GM12892 (cell line): ENCODE measurements around the gene TCEA2.
"Not testable (repeated sequence)": the region's sequence is repeated elsewhere in the genome, so short reads cannot be mapped to it uniquely, and the experiment has no call there.

Experiments used
- DNase-seq: peaks from one replicate; pipeline ENCODE4 v3.0.0; 2011; ENCODE audit not compliant: insufficient read length
- FAIRE-seq: peaks from 2 replicates; lab custom pipeline; 2011; peaks lifted over from hg19 to GRCh38; lab: Jason Lieb, UNC
- POLR2A ChIP-seq: IDR thresholded peaks from 2 replicates; pipeline ENCODE4 v1.6.1; 2011; ENCODE audit warnings: low read depth, low read length, control low read depth
- POLR2AphosphoS5 ChIP-seq: IDR thresholded peaks from 2 replicates; pipeline ENCODE4 v1.6.1; 2011; ENCODE audit warnings: low read depth, low read length, control low read depth
- TAF1 ChIP-seq: IDR thresholded peaks from 2 replicates; pipeline ENCODE4 v1.6.1; 2011; ENCODE audit warnings: low read depth, mild to moderate bottlenecking, control low read depth, low read length, borderline replicate concordance

TCEA2 gene

DNA sequence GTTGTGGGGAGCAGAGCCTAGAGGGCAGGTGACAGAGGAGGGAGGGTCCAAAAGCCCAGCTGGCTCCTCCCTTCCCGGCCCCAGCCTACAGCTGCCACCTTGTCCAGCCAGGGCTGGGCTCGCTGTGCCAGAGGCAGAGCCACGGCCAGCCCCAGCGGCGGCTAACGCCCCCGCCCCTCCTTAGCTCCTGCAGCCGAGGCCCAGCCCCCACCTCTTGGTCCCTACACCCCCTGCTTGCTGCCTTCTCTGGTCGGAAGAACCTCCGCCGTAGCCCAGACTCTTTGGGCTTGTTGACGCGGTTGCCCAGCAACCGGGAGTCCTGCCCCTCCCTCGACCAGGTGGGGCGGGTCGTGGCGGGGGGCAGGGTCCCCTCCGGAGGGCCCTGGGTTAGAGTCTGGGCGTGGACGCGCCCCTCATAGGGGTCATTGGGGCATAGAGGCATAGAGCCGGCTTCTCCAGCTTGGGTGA lies 21.7 kb downstream of the TCEA2 start:
- TF ChIP-seq TAF1, result no peak
- no peak for TF ChIP-seq POLR2AphosphoS5
- no peak for TF ChIP-seq POLR2A
- FAIRE-seq (no peak), DNase-seq (no peak)

DNA sequence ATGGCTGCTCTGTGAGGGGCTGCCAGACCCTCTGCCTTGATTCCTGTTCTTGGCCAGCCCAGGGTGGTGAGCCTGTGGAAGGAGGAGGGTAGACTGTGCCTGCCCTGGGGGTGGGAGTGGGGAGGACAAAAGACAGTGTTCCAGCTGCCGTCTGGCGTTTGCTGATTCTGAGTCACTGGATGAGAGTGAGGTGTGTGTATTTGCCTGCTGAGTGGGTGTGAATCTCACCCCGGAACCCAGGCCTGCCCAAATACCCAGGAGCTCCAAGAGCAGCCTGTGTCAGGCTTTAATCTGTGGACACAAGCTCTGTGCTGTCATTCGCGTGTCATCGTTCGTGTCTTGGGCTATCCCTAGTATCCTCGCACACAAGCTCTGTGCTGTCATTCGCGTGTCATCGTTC lies 23.8 kb downstream of the TCEA2 start:
- TF ChIP-seq POLR2A, result no peak
- TF ChIP-seq TAF1, result no peak
- no peak for TF ChIP-seq POLR2AphosphoS5
- DNase-seq, result no peak
- FAIRE-seq, result no peak

DNA sequence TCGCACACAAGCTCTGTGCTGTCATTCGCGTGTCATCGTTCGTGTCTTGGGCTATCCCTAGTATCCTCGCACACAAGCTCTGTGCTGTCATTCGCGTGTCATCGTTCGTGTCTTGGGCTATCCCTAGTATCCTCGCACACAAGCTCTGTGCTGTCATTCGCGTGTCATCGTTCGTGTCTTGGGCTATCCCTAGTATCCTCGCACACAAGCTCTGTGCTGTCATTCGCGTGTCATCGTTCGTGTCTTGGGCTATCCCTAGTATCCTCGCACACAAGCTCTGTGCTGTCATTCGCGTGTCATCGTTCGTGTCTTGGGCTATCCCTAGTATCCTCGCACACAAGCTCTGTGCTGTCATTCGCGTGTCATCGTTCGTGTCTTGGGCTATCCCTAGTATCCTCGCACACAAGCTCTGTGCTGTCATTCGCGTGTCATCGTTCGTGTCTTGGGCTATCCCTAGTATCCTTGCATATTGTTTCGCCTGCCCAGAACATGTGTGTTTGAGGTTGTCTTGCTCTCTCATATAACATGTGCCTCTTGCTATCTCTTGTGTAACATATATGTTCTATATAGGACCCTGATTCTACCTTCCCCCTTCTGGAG lies 24.3 kb downstream of the TCEA2 start:
- FAIRE-seq, DNase-seq: not testable (repeated sequence)

DNA sequence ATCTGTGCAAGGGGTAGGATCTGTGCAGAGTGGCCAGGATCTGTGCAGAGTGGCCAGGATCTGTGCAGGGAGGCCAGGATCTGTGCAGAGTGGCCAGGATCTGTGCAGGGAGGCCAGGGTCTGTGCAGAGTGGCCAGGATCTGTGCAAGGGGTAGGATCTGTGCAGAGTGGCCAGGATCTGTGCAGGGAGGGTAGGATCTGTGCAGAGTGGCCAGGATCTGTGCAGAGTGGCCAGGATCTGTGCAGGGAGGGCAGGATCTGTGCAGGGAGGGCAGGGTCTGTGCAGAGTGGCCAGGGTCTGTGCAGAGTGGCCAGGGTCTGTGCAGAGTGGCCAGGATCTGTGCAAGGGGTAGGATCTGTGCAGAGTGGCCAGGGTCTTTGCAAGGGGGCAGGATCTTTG lies 25.6 kb downstream of the TCEA2 start:
- DNase-seq, result not testable (repeated sequence)
- peak; percentile 83 for FAIRE-seq

DNA sequence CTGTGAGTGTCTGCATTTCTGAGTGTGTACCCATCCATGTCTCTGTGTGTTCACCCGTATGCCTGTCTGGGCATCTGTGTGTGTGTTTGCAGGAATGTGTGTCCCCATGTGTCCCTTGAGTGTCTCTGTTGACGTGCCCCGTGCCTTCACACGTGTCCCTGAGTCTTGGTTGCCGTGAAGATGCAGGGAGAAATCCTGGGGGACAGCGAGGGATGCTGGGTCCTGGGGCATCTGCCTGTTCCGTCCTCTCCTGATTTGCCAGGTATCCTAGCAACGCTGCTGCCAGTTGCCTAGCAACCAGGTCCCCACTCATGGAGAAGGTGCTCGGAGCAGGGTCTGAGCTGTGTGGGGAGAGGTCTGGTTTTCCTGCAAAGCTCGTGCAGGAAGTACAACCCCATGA lies 27.2 kb downstream of the TCEA2 start:
- FAIRE-seq, result no peak
- TF ChIP-seq TAF1, result no peak
- no peak for TF ChIP-seq POLR2AphosphoS5
- DNase-seq, result no peak

DNA sequence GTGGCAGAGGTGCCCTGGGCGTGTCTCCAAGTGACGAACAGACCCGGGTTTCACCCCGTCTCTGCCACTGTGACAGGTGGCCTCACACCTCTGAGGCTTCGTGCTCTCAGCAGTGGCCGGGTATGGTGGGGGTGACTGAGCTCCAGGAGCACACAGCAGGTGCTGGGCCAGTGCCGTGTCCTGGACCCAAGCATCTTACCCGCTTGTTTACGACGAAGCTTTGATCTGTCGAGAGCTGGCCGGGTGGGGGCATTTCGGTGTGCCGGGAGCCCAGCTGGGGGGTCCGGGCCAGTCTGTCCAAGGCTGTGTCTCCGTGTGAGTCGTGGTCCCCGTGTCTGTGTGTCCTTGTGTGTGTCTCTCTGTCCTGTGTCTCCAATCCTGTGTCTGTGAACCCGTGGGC lies 28.3 kb downstream of the TCEA2 start:
- TF ChIP-seq TAF1, result no peak
- DNase-seq (no peak), FAIRE-seq (no peak)

DNA sequence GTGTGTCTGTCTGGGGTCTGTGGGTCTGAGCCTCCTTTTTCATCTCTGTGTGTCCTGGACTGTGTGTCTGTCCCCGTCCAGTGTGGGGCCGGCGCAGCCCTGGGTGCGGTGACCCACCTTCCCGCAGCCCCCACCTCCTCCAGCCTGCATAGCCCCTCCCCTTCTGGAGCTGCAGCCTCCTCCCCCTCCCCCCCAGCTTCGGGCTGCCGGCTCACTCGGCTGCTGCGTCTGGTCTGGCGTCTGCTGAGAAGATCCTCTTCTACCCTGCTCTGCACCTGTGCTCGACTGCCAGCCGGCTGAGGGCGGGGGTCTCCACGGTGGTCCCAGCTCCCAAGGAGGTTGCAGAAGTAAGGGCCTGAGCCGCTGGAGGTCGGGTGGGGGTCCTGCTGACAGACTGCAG lies 28.8 kb downstream of the TCEA2 start:
- no peak for DNase-seq
- FAIRE-seq, result no peak

GRCh38 chr20:64092258-64093012 lies 29.4 kb downstream of the TCEA2 start:
- no peak for FAIRE-seq
- no peak for DNase-seq
- TF ChIP-seq POLR2A (no peak), POLR2AphosphoS5 (no peak), TAF1 (no peak)

More for the DNA sequence above, 28.8 kb downstream of the TCEA2 start:
- TF ChIP-seq POLR2AphosphoS5 (no peak), TAF1 (no peak), POLR2A (no peak)

- no peak for DNase-seq
Measured at GRCh38 chr20:64093013-64093503, 30.1 kb downstream of the TCEA2 start.

DNA sequence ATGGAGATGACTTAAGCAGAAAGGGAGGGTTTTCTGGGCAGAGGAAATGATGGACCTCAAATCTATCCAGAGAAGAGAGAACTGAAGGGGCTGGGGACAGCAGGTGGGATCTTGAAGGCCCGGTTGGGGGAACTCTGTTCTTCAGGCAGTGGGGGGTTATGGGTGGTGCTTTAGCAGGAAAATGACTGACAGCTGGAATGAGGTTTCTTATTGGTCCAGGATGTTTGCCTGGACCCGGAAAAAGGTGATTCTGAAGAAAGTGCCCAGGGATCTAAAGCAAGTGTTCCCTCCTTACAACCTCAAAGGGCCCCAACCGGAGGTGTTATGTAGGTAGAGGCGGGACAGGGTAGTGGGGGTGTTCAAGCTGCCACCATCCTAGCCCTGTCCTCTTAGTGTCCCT lies 32.5 kb downstream of the TCEA2 start:
- no peak for DNase-seq
- TF ChIP-seq POLR2A (no peak), TAF1 (no peak)
- no peak for FAIRE-seq

More at GRCh38 chr20:64093013-64093503, 30.1 kb downstream of the TCEA2 start:
- no peak for FAIRE-seq
- TF ChIP-seq POLR2A, result no peak
- TF ChIP-seq TAF1, result no peak
- no peak for TF ChIP-seq POLR2AphosphoS5

DNA sequence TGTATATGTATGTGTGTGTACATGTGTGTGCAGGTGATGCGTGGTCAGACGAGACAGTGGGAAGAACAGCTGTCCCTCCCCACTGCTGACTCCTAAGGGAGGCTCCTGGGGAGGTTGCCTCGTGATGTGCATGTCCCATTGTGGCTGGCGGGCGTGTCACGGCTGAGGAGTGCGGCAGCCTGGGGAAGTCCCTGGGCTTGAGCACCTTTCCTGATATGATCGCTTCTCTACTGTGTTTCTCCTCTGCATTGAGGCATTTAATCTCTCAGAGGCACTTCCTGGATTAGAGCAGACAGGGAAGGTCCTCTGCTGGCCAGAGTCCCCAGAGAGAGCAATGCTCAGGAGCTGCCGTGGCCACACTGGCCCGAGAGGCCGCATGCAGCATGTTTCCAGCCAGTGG lies 32.9 kb downstream of the TCEA2 start:
- FAIRE-seq (no peak), DNase-seq (no peak)
- TF ChIP-seq TAF1 (no peak), POLR2AphosphoS5 (no peak), POLR2A (no peak)

GRCh38 chr20:64096535-64096934 lies 33.5 kb downstream of the TCEA2 start:
- peak; percentile 44 for FAIRE-seq
- DNase-seq, result no peak
- no peak for TF ChIP-seq POLR2A
